K562 (cell line): Measurements from ENCODE around the gene CLCNKB. TPM values are rescaled to one million over a fixed set of nuclear protein-coding genes. Genes with fewer than 3 reads are reported as not detected.

ENCODE experiments used
- ATAC-seq: fragments of 200-7000 bp; cut with Tn5 transposase; 3 replicates; pipeline ENCODE4 v1.9.1; 2020; ENCODE audit warnings: moderate library complexity
- BruUV-seq: library from RNA; stranded (reverse); fragments of 400-500 nt; replicated peaks from 2 replicates; lab custom pipeline; 2021; lab: Mats Ljungman, UMichigan
- CTCF ChIA-PET: fragments of 300-600 bp; formaldehyde crosslinking; extraction: SDS; loops from one replicate; lab custom pipeline; 2021; ENCODE audit warnings: low intra/inter-chr PET ratio; lab: Yijun Ruan, JAX
- POLR2A ChIA-PET: fragments of 300-600, 350-650 bp; sonication (Branson Sonifier 250); formaldehyde crosslinking; extraction: SDS; loops from one replicate; lab custom pipeline; 2021; ENCODE audit warnings: antibody characterized with exemption, inconsistent platforms; lab: Yijun Ruan, JAX
- DNase-seq, 4 experiments: peaks; one replicate each; pipeline versions ENCODE4 v3.0.0 to v3.0.0-alpha.2; 2011 to 2018; ENCODE audit warnings: low spot score in 3 of 4, mixed read lengths in 3 of 4; ENCODE audit errors: extremely low read depth in 1 of 4
- FAIRE-seq: peaks from 2 replicates; lab custom pipeline; 2011; peaks lifted over from hg19 to GRCh38; lab: Jason Lieb, UNC
- H2AFZ ChIP-seq: 2 replicates; pipeline ENCODE4 v1.6.0; 2011; ENCODE audit warnings: low read depth, low read length, control low read depth, inconsistent platforms
- H3K27ac ChIP-seq: fragments of 200-600 bp; 3 replicates; pipeline ENCODE4 v1.8.0; 2011; ENCODE audit warnings: low read depth, mild to moderate bottlenecking, control low read depth, inconsistent platforms, low read length, moderate library complexity, mixed read lengths; ENCODE audit errors: extremely low read depth
- H3K27me3 ChIP-seq, 2 experiments: fragments of 300-600 bp in 1 of 2; 2 replicates in 1 of 2; 3 replicates in 1 of 2; pipeline versions ENCODE4 v1.6.0 to v1.8.0; 2011; ENCODE audit warnings: inconsistent platforms in 2 of 2, low read length in 2 of 2, mild to moderate bottlenecking in 1 of 2, mixed read lengths in 1 of 2, moderate library complexity in 1 of 2; ENCODE audit not compliant: control insufficient read depth in 2 of 2, insufficient read depth in 2 of 2
- H3K36me3 ChIP-seq: fragments of 300-600 bp; 3 replicates; pipeline ENCODE4 v1.8.0; 2011; ENCODE audit warnings: mild to moderate bottlenecking, low read length, inconsistent platforms; ENCODE audit not compliant: control insufficient read depth, insufficient read depth
- H3K4me1 ChIP-seq, 2 experiments: fragments of 200-600 bp in 1 of 2; replicated peaks in 1 of 2; 2 replicates in 1 of 2; 3 replicates in 1 of 2; pipeline versions ENCODE4 v1.5.1 to v1.8.0; 2011; ENCODE audit warnings: inconsistent platforms in 2 of 2, low read length in 2 of 2, mild to moderate bottlenecking in 1 of 2, mixed read lengths in 1 of 2, moderate library complexity in 1 of 2; ENCODE audit not compliant: control insufficient read depth in 2 of 2, insufficient read depth in 2 of 2
- H3K4me2 ChIP-seq: 2 replicates; pipeline ENCODE4 v1.6.1; 2011; ENCODE audit warnings: low read length, control low read depth, inconsistent platforms, mixed read lengths; ENCODE audit not compliant: insufficient read depth
- H3K4me3 ChIP-seq: fragments of 200-600 bp; sonication (generic), shearing (Covaris generic); 2 replicates; pipeline ENCODE4 v1.5.1; 2016; ENCODE audit warnings: control low read depth, inconsistent platforms
- H3K79me2 ChIP-seq: fragments of 200-600 bp; 3 replicates; pipeline ENCODE4 v1.8.0; 2011; ENCODE audit warnings: low read length, inconsistent platforms; ENCODE audit not compliant: control insufficient read depth, insufficient read depth
- H3K9ac ChIP-seq, 2 experiments: 2 replicates each; pipeline versions ENCODE4 v1.6.0 to v1.6.1; 2011; ENCODE audit warnings: low read depth in 2 of 2, low read length in 2 of 2, control low read depth in 1 of 2, inconsistent platforms in 1 of 2, mild to moderate bottlenecking in 1 of 2, mixed read lengths in 1 of 2; ENCODE audit not compliant: insufficient read depth in 1 of 2
- H3K9me1 ChIP-seq: one replicate; pipeline ENCODE4 v1.6.0; 2011; ENCODE audit warnings: inconsistent platforms, mild to moderate bottlenecking, low read length, moderate library complexity; ENCODE audit not compliant: control insufficient read depth, insufficient read depth
- H3K9me3 ChIP-seq: replicated peaks from 2 replicates; pipeline ENCODE4 v1.5.1; 2011; ENCODE audit warnings: low read depth, low read length, inconsistent platforms; ENCODE audit not compliant: control insufficient read depth, insufficient read depth
- H4K20me1 ChIP-seq: replicated peaks from 2 replicates; pipeline ENCODE4 v1.6.1; 2011; ENCODE audit warnings: low read length, inconsistent platforms, mixed read lengths; ENCODE audit not compliant: control insufficient read depth, insufficient read depth
- FOXK2 ChIP-seq, 2 experiments: fragments of 450-650 bp; IDR thresholded peaks in 1 of 2; conservative IDR thresholded peaks in 1 of 2; 2 replicates each; pipeline ENCODE4 v1.6.1; 2016; ENCODE audit warnings: low read depth in 2 of 2, mild to moderate bottlenecking in 1 of 2
- MTA3 ChIP-seq: fragments of 450-650 bp; formaldehyde crosslinking; IDR thresholded peaks from 2 replicates; pipeline ENCODE4 v1.6.1; 2017; ENCODE audit warnings: mild to moderate bottlenecking, borderline replicate concordance
- NRF1 ChIP-seq, 2 experiments: fragments of 450-650 bp; IDR thresholded peaks in 1 of 2; conservative IDR thresholded peaks in 1 of 2; 2 replicates each; pipeline ENCODE4 v1.6.1; 2014; ENCODE audit warnings: mild to moderate bottlenecking in 2 of 2
- TCF3 ChIP-seq: sonication (generic); formaldehyde crosslinking; IDR thresholded peaks from 2 replicates; pipeline ENCODE4 v1.4.0; 2020; ENCODE audit warnings: mild to moderate bottlenecking, missing genetic modification reagents
- ZNF444 ChIP-seq: fragments of 250-450 bp; sonication (Bioruptor Pico); IDR thresholded peaks from 2 replicates; pipeline ENCODE4 v1.4.0; 2020; ENCODE audit warnings: mild to moderate bottlenecking, moderate library complexity
- WGBS: fragments of 100-300 bp; shearing (Covaris generic); methylation state at CpG from one replicate; pipeline ENCODE4 v1.1.6; 2016; ENCODE audit warnings: low coverage, mixed read lengths; ENCODE audit not compliant: insufficient coverage; ENCODE audit errors: missing lambda C conversion rate; 5-methylcytosine and 5-hydroxymethylcytosine counted together
- in situ Hi-C: fragments of 300-500 bp; cut with MboI; formaldehyde crosslinking; loops from 4 replicates; pipeline ENCODE4 v1.15.0; 2018; ENCODE audit warnings: inconsistent platforms, mixed read lengths
- intact Hi-C: fragments of 100-400 bp; cut with micrococcal nuclease; formaldehyde crosslinking; loops from 2 replicates; pipeline ENCODE4 v1.14.2; 2022
- polyA plus RNA-seq, 8 experiments: library from polyadenylated mRNA; depleted of rRNA in 4 of 8; stranded (reverse) in 5 of 8; unstranded in 3 of 8; fragments of >200 nt; fragmentation: Nextera tagmentation in 2 of 8; fragmentation: Illumina TruSeq in 1 of 8; extraction: Ambion mirVana in 2 of 8; extraction: Trizol in 1 of 8; gene quantifications; 2 replicates each; pipeline versions ENCODE4 v1.2.1 to v1.2.3, GENCODE V29; 2011 to 2014; ENCODE audit warnings: inconsistent platforms in 1 of 8, missing spikeins in 1 of 8
- total RNA-seq, 7 experiments: library from RNA; depleted of rRNA in 6 of 7; stranded (reverse); fragments of >200 nt in 6 of 7; fragmentation: Illumina TruSeq in 2 of 7; extraction: Trizol in 2 of 7; gene quantifications; 2 replicates each; pipeline versions ENCODE4 v1.2.1 to v1.2.3, GENCODE V29; 2011 to 2021; ENCODE audit warnings: low replicate concordance in 1 of 7
- TF ChIP-seq, protein P1 (sequence below): fragments of 450-650 bp; IDR thresholded peaks from 2 replicates; pipeline ENCODE4 v1.6.1; 2016; ENCODE audit warnings: antibody characterized with exemption
- TF ChIP-seq, protein P2 (sequence below), 3 experiments: fragments of 200-800 bp in 1 of 3; sonication (Bioruptor generic) in 1 of 3; sonication (generic) in 1 of 3; formaldehyde crosslinking in 1 of 3; IDR thresholded peaks; 2 replicates each; pipeline versions ENCODE4 v1.6.1 to v1.8.0; 2016 to 2022; ENCODE audit warnings: mild to moderate bottlenecking in 2 of 3, missing compliant biosample characterization in 2 of 3, missing genetic modification characterization in 2 of 3, missing genetic modification reagents in 1 of 3
- TF ChIP-seq, protein P3 (sequence below), 2 experiments: fragments of 450-650 bp in 1 of 2; sonication (generic) in 1 of 2; formaldehyde crosslinking in 1 of 2; IDR thresholded peaks; 2 replicates each; pipeline versions ENCODE4 v1.7.1 to v1.9.0; 2016 to 2022; ENCODE audit warnings: inconsistent platforms in 1 of 2, mild to moderate bottlenecking in 1 of 2, missing genetic modification reagents in 1 of 2

The CLCNKB gene
- total and polyA plus RNA-seq, 9 of the 15 experiments (the other 6 are each of a cell fraction or from before 2014, with no cell fraction given), result 0.08 to 1.7 (median 0.64) TPM

DNA sequence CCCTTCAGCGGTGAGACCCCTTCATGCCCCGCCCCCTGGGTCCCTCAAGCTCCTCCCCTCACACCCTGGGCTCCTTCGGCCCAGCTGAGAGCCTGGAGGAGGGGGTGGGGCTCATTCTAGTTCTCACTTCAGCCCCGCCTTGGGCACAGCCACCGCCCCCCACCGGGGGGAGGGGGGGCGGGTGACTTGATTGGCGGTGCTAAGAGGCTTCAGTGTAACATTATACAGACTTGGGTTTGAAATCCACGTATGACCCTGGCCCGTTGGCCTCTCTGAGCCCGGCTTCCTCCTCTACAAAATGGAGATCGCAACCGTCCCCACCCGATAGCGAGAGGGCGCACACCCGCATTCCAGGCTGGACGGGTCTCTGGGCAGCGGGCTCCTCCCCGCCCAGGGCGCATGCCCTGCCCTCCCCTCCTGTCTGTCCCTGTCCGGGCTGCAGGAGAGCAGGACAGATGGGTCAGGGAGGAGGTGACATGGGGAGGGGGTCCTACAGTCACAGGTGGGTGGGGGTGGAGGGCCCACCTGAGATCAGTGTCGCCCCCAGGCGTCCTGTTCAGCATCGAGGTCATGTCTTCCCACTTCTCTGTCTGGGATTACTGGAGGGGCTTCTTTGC, 5.1 kb downstream of the CLCNKB start:
- Histone ChIP-seq H3K4me2 (peak overlapping the region; percentile 90), H3K4me3 (peak overlapping the region; percentile 45), H3K9ac (peak overlapping the region; percentile 51 to 93), H3K36me3 (no peaks in the 10 kb centered on the region), H3K79me2 (no peaks in the 10 kb centered on the region), H3K9me3 (no peaks in the 10 kb centered on the region), H3K27ac (peak overlapping the region; percentile 61), H4K20me1 (no peaks in the 10 kb centered on the region), H2AFZ (peak overlapping the region; percentile 97), H3K27me3 (no peaks in the 10 kb centered on the region), H3K4me1 (peaks cover 15 to 73% of the 10 kb centered on the region in 2 experiments; a peak in 4 of 5 replicates), H3K9me1 (no peaks in the 10 kb centered on the region)
- peak; percentile 87 to 95 (median 90) for DNase-seq
- POLR2A ChIA-PET, result interaction anchor here (0.6 kb wide), 1 partner anchor 10 kb away, joined by 3 read pairs; no protein-coding TSS in a partner anchor
- 4% methylated on average over 19 of the region's 25 CpGs for WGBS
- no TSS peak for BruUV-seq
- peak; percentile 95 for ATAC-seq
- CTCF ChIA-PET, result no interaction called here
- intact Hi-C loops (no loop called here), in situ Hi-C loops (no loop called here)
- peak; percentile 93 for FAIRE-seq
- TF ChIP-seq MTA3, result peak; percentile 80
- 0 out of 2 replicates have a peak, but pooled peaks have one; percentile 4 for TF ChIP-seq TCF3 (CRISPR knock-in tag)
- no peak for TF ChIP-seq ZNF444
- TF ChIP-seq, protein P1, sequence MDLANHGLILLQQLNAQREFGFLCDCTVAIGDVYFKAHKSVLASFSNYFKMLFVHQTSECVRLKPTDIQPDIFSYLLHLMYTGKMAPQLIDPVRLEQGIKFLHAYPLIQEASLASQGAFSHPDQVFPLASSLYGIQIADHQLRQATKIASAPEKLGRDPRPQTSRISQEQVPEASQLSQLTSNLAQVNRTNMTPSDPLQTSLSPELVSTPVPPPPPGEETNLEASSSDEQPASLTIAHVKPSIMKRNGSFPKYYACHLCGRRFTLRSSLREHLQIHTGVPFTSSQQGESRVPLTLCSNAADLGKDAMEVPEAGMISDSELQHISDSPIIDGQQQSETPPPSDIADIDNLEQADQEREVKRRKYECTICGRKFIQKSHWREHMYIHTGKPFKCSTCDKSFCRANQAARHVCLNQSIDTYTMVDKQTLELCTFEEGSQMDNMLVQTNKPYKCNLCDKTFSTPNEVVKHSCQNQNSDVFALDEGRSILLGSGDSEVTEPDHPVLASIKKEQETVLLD, result peak; percentile 67; the same call in 1 of the 2 replicates
- TF ChIP-seq, protein P2, sequence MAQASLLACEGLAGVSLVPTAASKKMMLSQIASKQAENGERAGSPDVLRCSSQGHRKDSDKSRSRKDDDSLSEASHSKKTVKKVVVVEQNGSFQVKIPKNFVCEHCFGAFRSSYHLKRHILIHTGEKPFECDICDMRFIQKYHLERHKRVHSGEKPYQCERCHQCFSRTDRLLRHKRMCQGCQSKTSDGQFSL (CRISPR knock-in tag; IDR thresholded peaks at IDR 0.05), result peak; percentile 84
- TF ChIP-seq, protein P2 (tag; IDR thresholded peaks at IDR 0.05), result peak in 1 of 2 experiments; percentile 71; a peak in 2 of 4 replicates
- peak in 1 of 2 experiments; percentile 68; a peak in 1 of 4 replicates for TF ChIP-seq FOXK2 (conservative IDR thresholded peaks at IDR 0.05 in 1 of 2, IDR thresholded peaks at IDR 0.05 in 1 of 2; ENCODE audit: low read depth in 2 of 2)
- peak; percentile 83 to 86 for TF ChIP-seq NRF1 (conservative IDR thresholded peaks at IDR 0.05 in 1 of 2, IDR thresholded peaks at IDR 0.05 in 1 of 2)
- TF ChIP-seq, protein P3, sequence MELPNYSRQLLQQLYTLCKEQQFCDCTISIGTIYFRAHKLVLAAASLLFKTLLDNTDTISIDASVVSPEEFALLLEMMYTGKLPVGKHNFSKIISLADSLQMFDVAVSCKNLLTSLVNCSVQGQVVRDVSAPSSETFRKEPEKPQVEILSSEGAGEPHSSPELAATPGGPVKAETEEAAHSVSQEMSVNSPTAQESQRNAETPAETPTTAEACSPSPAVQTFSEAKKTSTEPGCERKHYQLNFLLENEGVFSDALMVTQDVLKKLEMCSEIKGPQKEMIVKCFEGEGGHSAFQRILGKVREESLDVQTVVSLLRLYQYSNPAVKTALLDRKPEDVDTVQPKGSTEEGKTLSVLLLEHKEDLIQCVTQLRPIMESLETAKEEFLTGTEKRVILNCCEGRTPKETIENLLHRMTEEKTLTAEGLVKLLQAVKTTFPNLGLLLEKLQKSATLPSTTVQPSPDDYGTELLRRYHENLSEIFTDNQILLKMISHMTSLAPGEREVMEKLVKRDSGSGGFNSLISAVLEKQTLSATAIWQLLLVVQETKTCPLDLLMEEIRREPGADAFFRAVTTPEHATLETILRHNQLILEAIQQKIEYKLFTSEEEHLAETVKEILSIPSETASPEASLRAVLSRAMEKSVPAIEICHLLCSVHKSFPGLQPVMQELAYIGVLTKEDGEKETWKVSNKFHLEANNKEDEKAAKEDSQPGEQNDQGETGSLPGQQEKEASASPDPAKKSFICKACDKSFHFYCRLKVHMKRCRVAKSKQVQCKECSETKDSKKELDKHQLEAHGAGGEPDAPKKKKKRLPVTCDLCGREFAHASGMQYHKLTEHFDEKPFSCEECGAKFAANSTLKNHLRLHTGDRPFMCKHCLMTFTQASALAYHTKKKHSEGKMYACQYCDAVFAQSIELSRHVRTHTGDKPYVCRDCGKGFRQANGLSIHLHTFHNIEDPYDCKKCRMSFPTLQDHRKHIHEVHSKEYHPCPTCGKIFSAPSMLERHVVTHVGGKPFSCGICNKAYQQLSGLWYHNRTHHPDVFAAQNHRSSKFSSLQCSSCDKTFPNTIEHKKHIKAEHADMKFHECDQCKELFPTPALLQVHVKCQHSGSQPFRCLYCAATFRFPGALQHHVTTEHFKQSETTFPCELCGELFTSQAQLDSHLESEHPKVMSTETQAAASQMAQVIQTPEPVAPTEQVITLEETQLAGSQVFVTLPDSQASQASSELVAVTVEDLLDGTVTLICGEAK (IDR thresholded peaks at IDR 0.05), result 0 out of 2 replicates have a peak, but pooled peaks have one; percentile 29
- TF ChIP-seq, protein P3 (CRISPR knock-in tag; IDR thresholded peaks at IDR 0.05), result no peak
